IMR-90 (cell line): ENCODE data around the gene NPPA. TPM values are rescaled to one million over a fixed set of nuclear protein-coding genes. Genes with fewer than 3 reads are reported as not detected.

Source experiments
- ATAC-seq: fragments of 200-7000 bp; cut with Tn5 transposase; 2 replicates; pipeline ENCODE4 v1.9.1; 2020; ENCODE audit warnings: low read depth, mild to moderate bottlenecking, moderate library complexity
- BruUV-seq: library from RNA; stranded (reverse); fragments of 400-500 nt; replicated peaks from 2 replicates; lab custom pipeline; 2021; lab: Mats Ljungman, UMichigan
- CTCF ChIA-PET: fragments of 300-600 bp; formaldehyde crosslinking; extraction: SDS; loops from one replicate; lab custom pipeline; 2021; ENCODE audit warnings: antibody characterized with exemption; lab: Yijun Ruan, JAX
- POLR2A ChIA-PET: fragments of 300-600 bp; sonication (Branson Sonifier 250); formaldehyde crosslinking; loops from one replicate; lab custom pipeline; 2022; ENCODE audit warnings: antibody characterized with exemption; ENCODE audit not compliant: unreplicated experiment; lab: Charles Lee
- DNase-seq: peaks from one replicate; pipeline ENCODE4 v3.0.0; 2013
- H2AFZ ChIP-seq: replicated peaks from 2 replicates; pipeline ENCODE3; 2013; ENCODE audit warnings: low read length, mild to moderate bottlenecking; ENCODE audit not compliant: poor library complexity
- H2AK5ac ChIP-seq: 2 replicates; pipeline ENCODE4 v1.6.1; 2013; ENCODE audit warnings: low read depth, low read length, inconsistent platforms
- H2AK9ac ChIP-seq: replicated peaks from 2 replicates; pipeline ENCODE3; 2013; ENCODE audit warnings: mild to moderate bottlenecking, low read depth, low read length, moderate library complexity; ENCODE audit not compliant: poor library complexity
- H2BK120ac ChIP-seq: 2 replicates; pipeline ENCODE4 v1.6.1; 2013; ENCODE audit warnings: low read depth, low read length, inconsistent platforms
- H2BK15ac ChIP-seq: 3 replicates; pipeline ENCODE4 v1.6.1; 2013; ENCODE audit warnings: low read depth, low read length, inconsistent platforms
- H2BK20ac ChIP-seq: 2 replicates; pipeline ENCODE4 v1.6.1; 2013; ENCODE audit warnings: low read depth, mild to moderate bottlenecking, inconsistent platforms, low read length, moderate library complexity
- H2BK5ac ChIP-seq: 2 replicates; pipeline ENCODE4 v1.6.1; 2013; ENCODE audit warnings: mild to moderate bottlenecking, low read depth, low read length, inconsistent platforms; ENCODE audit not compliant: poor library complexity, severe bottlenecking
- H3K14ac ChIP-seq: replicated peaks from 2 replicates; pipeline ENCODE4 v1.6.1; 2013; ENCODE audit warnings: low read depth, low read length, inconsistent platforms
- H3K18ac ChIP-seq: 2 replicates; pipeline ENCODE4 v1.6.1; 2013; ENCODE audit warnings: low read depth, low read length, control low read depth
- H3K23ac ChIP-seq: 2 replicates; pipeline ENCODE4 v1.6.1; 2013; ENCODE audit warnings: low read depth, low read length, inconsistent platforms
- H3K27ac ChIP-seq: 2 replicates; pipeline ENCODE4 v1.5.1; 2013; ENCODE audit warnings: mild to moderate bottlenecking, control low read depth, low read length; ENCODE audit not compliant: insufficient read depth
- H3K27me3 ChIP-seq: 2 replicates; pipeline ENCODE4 v1.6.1; 2013; ENCODE audit warnings: low read length; ENCODE audit not compliant: control insufficient read depth, insufficient read depth
- H3K36me3 ChIP-seq: 2 replicates; pipeline ENCODE4 v1.6.1; 2013; ENCODE audit warnings: low read length, mixed read lengths; ENCODE audit not compliant: control insufficient read depth, insufficient read depth
- H3K4ac ChIP-seq: 2 replicates; pipeline ENCODE4 v1.6.1; 2013; ENCODE audit warnings: low read depth, low read length, inconsistent platforms
- H3K4me1 ChIP-seq: 2 replicates; pipeline ENCODE4 v1.6.1; 2013; ENCODE audit warnings: low read length, mixed read lengths; ENCODE audit not compliant: control insufficient read depth, insufficient read depth
- H3K4me2 ChIP-seq: 2 replicates; pipeline ENCODE4 v1.6.1; 2013; ENCODE audit warnings: low read depth, mild to moderate bottlenecking, control low read depth, low read length, moderate library complexity
- H3K4me3 ChIP-seq: 2 replicates; pipeline ENCODE4 v1.5.1; 2013; ENCODE audit warnings: low read depth, mild to moderate bottlenecking, control low read depth, low read length, moderate library complexity; ENCODE audit not compliant: insufficient read depth
- H3K56ac ChIP-seq: 2 replicates; pipeline ENCODE4 v1.6.1; 2013; ENCODE audit warnings: low read length, inconsistent platforms; ENCODE audit not compliant: insufficient read depth; ENCODE audit errors: extremely low read depth
- H3K79me1 ChIP-seq, 2 experiments: 2 replicates each; pipeline ENCODE4 v1.6.1; 2013; ENCODE audit warnings: low read length in 2 of 2, inconsistent platforms in 1 of 2, low read depth in 1 of 2
- H3K9ac ChIP-seq: 2 replicates; pipeline ENCODE4 v1.6.1; 2013; ENCODE audit warnings: low read depth, low read length, control low read depth
- H3K9me1 ChIP-seq: 2 replicates; pipeline ENCODE4 v1.6.1; 2013; ENCODE audit warnings: low read length, inconsistent platforms; ENCODE audit not compliant: insufficient read depth
- H3K9me3 ChIP-seq: 2 replicates; pipeline ENCODE4 v1.6.1; 2013; ENCODE audit warnings: low read length; ENCODE audit not compliant: control insufficient read depth, insufficient read depth
- H4K20me1 ChIP-seq: 2 replicates; pipeline ENCODE4 v1.6.1; 2013; ENCODE audit warnings: low read length, inconsistent platforms; ENCODE audit not compliant: insufficient read depth
- H4K5ac ChIP-seq: 2 replicates; pipeline ENCODE4 v1.6.1; 2013; ENCODE audit warnings: mild to moderate bottlenecking, low read depth, low read length, control low read depth
- H4K8ac ChIP-seq, 2 experiments: 2 replicates each; pipeline ENCODE4 v1.6.1; 2013; ENCODE audit warnings: low read depth in 2 of 2, low read length in 2 of 2, control low read depth in 1 of 2, inconsistent platforms in 1 of 2
- H4K91ac ChIP-seq: 2 replicates; pipeline ENCODE4 v1.6.1; 2013; ENCODE audit warnings: low read depth, low read length, inconsistent platforms; ENCODE audit not compliant: insufficient read depth
- SMC3 ChIP-seq: fragments of 150-350 bp; IDR thresholded peaks from 2 replicates; pipeline ENCODE4 v1.6.1; 2016; ENCODE audit warnings: low read depth, mild to moderate bottlenecking, antibody characterized with exemption, low read length, moderate library complexity
- WGBS, 2 experiments: methylation state at CpG; one replicate each; pipeline versions ENCODE4 v1.1.5 to v1.1.7; 2013; ENCODE audit warnings: missing lambda C conversion rate in 2 of 2; ENCODE audit not compliant: insufficient read length in 1 of 2; ENCODE audit errors: extremely low coverage in 2 of 2; 5-methylcytosine and 5-hydroxymethylcytosine counted together
- dilution Hi-C: fragments of 300-500 bp; cut with HindIII; formaldehyde crosslinking; loops from one replicate; pipeline ENCODE4 v1.14.3; 2018; ENCODE audit warnings: low sequenced_read_pairs; ENCODE audit not compliant: unreplicated experiment
- in situ Hi-C: fragments of 300-500 bp; cut with MboI; formaldehyde crosslinking; loops from 3 replicates; pipeline ENCODE4 v1.14.3; 2019; ENCODE audit warnings: low sequenced_read_pairs, inconsistent platforms, mixed read lengths
- intact Hi-C: fragments of 100-400 bp; cut with micrococcal nuclease; formaldehyde crosslinking; loops from 2 replicates; pipeline ENCODE4 v1.10.0; 2022
- polyA plus RNA-seq, 3 experiments: library from polyadenylated mRNA; depleted of rRNA; stranded (reverse); fragments of >200 nt; gene quantifications; 2 replicates each; pipeline ENCODE4 v1.2.3, GENCODE V29; 2012; ENCODE audit warnings: low replicate concordance in 1 of 3
- total RNA-seq: library from RNA; depleted of rRNA; stranded (reverse); fragments of >200 nt; gene quantifications from 2 replicates; pipeline ENCODE4 v1.2.3, GENCODE V29; 2012

Gene NPPA
- total and polyA plus RNA-seq, 2 of the 4 experiments (the other 2 are of a cell fraction): not detected

GRCh38 chr1:11874258-11874562 lies 26.6 kb upstream of the NPPA start:
- Histone ChIP-seq H3K4me2 (no peak overlapping the region), H3K14ac (no peak overlapping the region), H3K27me3 (peaks cover 64% of the 10 kb centered on the region), H2BK20ac (no peak overlapping the region), H2BK5ac (no peak overlapping the region), H3K9me1 (no peaks in the 10 kb centered on the region), H4K5ac (no peak overlapping the region), H2BK15ac (no peak overlapping the region), H4K91ac (no peak overlapping the region), H3K56ac (no peak overlapping the region), H3K9me3 (no peaks in the 10 kb centered on the region), H3K4ac (no peak overlapping the region), H3K79me1 (no peaks in the 10 kb centered on the region), H4K20me1 (no peaks in the 10 kb centered on the region), H3K23ac (no peak overlapping the region), H3K36me3 (no peaks in the 10 kb centered on the region), H2AK5ac (no peak overlapping the region), H2AK9ac (no peak overlapping the region), H2BK120ac (no peak overlapping the region), H3K9ac (no peak overlapping the region), H2AFZ (no peak overlapping the region), H3K4me1 (no peaks in the 10 kb centered on the region), H3K18ac (no peak overlapping the region), H4K8ac (no peak overlapping the region), H3K27ac (no peak overlapping the region), H3K4me3 (no peak overlapping the region)
- dilution Hi-C loops: no loop called here
- in situ Hi-C loops: no loop called here
- CTCF ChIA-PET: no interaction called here
- no peak for ATAC-seq
- no TSS peak for BruUV-seq
- no peak for TF ChIP-seq SMC3
- DNase-seq: no peak
- intact Hi-C loops: no loop called here
- WGBS, 2 experiments: 27% methylated on average over 6 of the region's 10 CpGs; no CpG with 5 or more reads in 1 of the 2 experiments
- POLR2A ChIA-PET: no interaction called here
